GM21576 (cell line): ENCODE measurements around the gene CLEC4M.

ENCODE experiments used
- ATAC-seq: cut with Tn5 transposase; IDR thresholded peaks from one replicate; pipeline ENCODE4 v1.9.1; 2021; ENCODE audit warnings: mild to moderate bottlenecking, moderate library complexity; ENCODE audit not compliant: unreplicated experiment

The CLEC4M gene, protein sequence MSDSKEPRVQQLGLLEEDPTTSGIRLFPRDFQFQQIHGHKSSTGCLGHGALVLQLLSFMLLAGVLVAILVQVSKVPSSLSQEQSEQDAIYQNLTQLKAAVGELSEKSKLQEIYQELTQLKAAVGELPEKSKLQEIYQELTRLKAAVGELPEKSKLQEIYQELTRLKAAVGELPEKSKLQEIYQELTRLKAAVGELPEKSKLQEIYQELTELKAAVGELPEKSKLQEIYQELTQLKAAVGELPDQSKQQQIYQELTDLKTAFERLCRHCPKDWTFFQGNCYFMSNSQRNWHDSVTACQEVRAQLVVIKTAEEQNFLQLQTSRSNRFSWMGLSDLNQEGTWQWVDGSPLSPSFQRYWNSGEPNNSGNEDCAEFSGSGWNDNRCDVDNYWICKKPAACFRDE

DNA sequence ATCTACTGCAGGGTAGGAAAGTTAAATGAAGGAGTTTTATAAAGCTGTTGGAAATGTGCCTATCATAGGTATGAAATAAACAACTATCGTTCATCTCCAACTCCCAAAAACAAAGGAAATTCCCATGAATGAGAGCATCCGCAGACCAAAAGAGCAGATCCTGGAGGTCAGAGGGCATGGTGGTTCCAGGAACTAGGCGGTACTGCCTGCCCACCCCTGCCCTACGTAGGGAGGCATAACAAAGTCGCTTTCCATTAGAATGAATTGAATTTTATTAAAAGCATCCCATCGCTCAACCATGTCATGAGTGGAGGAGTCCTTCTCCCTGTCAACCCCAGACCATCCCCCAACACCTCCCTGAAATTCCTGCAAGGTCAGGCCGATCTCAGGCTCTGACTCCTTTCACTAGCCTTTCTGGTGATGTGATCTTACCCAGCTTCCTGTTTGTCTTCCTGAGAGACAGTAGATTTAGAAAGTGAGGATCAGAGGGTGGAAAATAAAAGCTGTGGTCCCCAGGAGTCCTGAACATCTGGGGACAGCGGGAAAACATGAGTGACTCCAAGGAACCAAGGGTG lies at the start of gene CLEC4M:
Gene CLEC4M (plus strand): TSS at position 525 of the 575 bp plus-strand sequence. CDS start 24 bp downstream, at position 549.
- ATAC-seq: no peak

DNA sequence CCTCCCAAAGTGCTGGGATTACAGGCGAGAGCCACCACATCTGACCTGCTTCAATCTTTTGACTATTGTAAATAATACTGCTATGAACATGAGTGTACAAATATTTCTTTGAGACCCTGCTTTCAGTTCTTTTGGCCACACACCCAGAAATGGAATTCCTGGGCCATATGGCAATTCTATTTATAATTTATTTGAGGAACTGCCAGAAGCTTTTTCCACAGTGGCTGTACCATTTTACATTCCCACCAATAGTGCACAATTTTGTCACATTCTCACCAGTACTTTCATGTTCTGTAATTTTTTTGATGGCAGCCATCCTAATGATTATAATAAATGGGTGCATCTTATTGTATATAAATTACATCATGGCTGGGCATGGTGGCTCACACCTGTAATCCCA lies 47.4 kb upstream of the CLEC4M start:
- ATAC-seq: no peak

DNA sequence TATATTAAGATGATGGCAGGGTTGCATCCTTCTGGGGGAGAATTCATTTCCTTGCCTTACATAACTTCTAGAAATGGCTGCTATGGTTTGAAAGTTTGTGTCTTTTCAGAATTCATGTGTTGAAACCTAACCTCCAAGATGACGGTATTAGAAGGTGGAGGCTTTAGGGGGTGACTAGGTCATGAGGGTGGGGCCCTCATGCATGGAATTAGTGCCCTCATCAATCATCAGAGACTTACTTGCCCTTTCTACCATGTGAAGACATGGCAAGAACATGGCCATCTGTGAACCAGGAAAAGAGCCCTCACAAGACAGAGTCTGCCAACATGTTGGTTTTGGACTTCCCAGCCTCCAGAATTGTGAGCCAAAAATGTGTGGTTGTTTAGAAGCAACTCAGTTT lies 46.3 kb upstream of the CLEC4M start:
- ATAC-seq: no peak

DNA sequence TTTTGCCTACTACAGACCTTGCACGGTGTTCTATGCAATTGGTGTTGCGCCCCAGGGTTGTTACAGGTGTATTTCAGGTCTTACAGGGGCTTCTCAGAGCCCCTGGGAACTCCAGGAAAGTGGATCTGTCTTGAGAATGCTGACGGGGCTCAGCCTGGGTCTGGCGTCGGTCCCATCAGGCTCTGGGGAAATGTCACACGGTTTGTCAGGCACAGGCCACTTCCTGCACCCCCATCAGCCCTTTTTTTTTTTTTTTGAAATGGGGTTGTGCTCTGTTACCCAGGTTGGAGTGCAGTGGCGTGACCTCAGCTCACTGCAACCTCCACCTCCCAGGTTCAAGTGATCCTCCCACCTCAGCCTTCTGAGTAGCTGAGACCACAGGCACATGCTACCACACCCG lies 44.4 kb upstream of the CLEC4M start:
- no peak for ATAC-seq

DNA sequence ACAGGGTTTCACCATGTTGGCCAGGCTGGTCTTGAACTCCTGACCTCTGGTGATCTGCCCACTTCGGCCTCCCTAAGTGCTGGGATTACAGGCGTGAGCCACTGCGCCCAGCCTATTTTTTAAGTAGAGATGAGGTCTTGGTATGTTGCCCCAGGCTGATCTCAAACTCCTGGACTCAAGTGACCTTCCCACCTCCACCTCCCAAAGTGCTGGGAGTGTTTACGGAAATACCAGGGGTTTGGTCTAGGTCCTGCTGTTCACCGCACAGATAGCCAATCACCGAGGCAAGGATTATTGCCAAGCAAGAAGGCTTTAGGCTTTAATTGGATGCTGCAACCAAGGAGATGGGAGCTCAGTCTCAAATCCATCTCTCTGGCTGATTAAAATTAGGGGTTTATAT lies 42.7 kb upstream of the CLEC4M start:
- no peak for ATAC-seq

DNA sequence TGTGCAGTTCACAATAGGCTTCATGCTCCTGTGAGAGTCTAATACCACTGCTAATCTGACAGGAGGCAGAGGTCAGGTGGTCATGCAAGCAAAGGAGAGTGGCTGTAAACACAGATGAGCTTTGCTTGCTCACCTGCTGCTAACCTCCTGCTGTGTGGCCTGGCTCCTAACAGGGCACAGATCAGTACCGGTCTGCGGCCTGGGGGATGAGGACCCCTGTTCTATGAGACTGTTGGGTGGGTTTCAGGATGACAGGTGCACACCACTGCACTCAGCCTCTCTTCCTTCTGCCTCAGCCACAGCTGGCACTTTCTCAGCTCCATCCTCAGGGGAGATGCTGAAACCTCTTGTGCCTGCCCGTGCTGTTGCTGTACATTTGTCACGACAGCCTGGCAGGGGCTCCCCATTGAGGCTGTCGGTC lies 40.8 kb upstream of the CLEC4M start:
- peak; percentile 43 for ATAC-seq

DNA sequence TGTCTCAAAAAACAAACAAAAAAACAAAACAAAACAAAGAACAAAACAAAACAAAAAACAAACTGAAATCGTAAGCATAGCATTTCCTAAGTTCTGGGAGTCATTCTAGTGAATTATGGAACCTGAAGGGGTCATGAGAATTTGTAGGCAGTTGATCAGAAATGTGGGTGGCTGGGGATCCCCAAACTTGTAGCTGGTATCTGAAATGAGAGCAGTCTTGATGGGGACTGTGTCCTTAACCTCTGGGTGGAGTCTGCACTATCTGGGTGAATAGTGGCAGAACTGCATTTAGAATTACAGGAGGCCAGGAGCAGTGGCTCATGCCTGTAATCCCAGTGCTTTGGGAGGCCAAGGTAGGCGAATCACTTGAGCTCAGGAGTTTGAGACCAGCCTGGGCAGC lies 37.3 kb upstream of the CLEC4M start:
- no peak for ATAC-seq

DNA sequence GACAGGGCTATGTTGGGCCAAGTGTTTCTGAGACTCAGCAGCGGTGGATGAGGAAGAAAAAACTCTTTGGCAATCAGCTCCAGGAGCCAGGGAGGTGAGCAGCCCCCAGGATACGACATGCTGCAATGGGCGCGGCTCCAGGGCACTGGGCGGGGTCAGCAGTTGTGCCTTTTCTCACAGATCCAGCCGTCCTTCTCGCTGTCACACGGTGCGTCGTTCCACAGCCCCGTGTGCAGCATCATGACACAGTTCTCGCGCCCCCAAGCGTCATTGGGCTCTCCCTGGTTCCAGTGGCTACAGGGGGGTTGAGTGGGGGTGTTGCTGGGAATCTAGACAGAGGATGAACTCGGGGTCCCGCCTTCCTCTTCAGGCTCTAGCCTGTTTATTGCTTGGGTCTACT lies 33.8 kb upstream of the CLEC4M start:
- ATAC-seq: no peak

DNA sequence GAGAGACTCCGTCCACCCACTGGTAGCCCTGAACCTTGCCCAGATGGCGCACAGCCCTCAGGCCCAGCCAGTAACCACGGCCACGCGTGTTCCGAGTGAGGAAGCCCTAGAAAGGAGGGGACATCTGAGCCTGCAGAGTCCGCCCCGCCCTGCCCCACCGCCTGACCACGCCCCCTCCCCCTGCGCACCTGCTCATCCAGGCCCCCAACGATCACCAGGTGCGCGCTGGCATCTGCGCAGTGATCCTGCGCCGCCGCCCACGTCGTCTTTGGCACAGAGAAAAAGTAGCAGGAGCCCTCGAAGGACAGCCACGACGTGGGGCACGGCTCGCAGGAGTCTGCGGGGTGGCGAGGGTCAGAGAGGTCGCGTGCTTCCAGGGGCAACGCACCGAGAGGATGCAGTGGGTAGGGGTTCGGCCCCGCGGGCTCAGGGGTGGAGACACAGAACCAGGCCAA lies 33.2 kb upstream of the CLEC4M start:
- ATAC-seq: no peak

DNA sequence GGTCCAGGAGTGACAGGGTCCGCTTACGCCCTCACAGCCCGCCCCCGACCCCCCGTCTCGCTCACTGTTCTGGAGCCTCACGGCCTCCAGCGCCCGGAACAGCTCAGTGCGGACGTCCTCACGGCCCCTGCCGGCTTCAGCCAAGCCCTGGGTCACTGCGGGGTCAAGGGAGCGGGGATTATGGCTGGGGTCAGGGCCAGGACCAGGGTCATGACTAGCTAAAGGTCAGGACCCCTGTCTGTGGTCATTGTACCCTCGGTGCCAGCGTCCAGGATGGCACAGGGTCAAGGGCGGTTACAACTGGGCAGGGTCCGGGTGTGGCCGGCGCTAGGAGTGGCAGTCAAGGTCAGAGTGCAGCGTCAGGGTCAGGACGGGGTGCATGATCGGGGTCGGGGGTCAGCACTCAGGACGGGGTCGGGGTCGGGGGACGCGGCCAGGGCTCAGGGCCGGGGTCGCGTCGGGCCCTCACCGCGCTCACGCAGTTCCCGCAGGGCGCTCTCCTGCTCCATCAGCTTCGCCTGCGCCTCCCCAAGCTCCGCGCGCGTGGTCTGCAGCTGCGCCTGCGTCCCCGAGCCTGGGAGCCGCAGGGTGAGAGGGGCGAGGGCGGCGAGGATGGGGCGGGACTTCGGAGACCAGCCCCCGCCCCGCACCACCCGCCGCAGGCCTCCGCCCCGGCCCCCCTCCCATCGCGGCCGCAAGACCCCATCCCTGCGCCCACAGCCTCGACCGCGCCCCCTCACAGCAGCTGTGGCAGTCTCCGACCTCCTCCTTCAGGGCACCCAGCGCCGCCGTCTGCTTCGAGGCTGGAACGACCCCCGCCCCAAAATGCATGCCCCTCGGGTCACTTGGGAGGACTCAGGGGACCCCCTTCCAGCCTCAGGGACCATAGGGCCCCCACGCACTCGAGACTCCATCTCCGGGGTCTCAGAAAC lies 32.5 kb upstream of the CLEC4M start:
- ATAC-seq: no peak

DNA sequence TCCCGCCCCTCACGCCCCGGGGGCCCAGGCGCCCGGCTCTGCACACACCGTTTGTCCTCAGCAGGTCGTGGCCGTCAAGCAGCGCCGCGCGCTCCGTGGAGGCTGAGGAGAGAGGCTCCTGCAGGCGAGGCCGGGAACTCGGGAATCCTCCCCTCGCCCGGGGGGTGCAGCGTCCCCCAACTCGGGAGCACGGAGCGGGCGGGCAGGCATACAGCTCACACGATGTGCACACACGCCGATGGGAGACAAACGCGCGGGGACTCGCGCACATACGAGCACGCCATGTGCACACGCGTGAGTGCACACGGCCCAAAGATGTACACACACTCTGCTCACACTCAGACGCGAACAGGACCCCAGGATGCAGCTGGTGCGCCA lies 31.8 kb upstream of the CLEC4M start:
- no peak for ATAC-seq

DNA sequence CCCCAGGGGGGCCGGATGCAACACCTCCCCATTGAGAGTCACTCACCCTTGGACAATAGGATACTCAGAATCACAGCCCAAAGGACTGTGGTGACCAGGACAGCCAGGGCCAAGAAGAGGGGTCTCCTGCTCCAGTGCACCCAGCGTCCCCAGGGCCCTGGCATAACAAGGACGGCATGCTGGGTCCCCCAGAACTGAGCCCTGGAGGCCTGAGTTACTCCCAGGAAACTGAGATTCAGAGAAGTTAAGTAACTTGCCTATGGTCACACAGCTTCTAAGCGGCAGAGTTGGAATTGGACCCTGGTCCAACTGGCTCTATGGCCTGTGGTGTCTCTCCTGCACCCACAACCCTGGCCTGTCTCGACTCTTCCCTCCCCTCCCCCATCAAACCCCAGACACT lies 31.4 kb upstream of the CLEC4M start:
- no peak for ATAC-seq

DNA sequence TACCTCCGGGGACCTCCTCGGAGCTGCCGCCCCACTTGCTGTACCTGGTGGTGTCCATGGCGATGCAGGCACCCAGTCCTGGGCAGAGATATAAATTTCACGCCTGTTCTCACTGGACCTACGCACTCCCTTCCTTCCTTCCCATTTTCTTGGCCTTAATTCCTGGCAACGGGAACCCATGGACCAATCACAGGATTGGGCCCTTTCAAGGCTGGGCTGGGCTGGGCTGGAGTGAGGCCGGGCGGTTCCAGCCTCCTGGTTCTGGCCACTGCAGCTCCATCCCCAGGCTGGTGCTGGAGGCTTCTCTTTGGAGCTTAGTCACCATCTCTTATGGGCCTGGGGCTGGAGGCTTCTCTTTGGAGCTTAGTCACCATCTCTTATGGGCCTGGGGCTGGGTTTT lies 31.0 kb upstream of the CLEC4M start, which contains the start of gene CLEC4G:
Gene CLEC4G (minus strand): TSS at position 66 of the 400 bp plus-strand sequence. CDS start 8 bp downstream, at position 58.
- no peak for ATAC-seq

DNA sequence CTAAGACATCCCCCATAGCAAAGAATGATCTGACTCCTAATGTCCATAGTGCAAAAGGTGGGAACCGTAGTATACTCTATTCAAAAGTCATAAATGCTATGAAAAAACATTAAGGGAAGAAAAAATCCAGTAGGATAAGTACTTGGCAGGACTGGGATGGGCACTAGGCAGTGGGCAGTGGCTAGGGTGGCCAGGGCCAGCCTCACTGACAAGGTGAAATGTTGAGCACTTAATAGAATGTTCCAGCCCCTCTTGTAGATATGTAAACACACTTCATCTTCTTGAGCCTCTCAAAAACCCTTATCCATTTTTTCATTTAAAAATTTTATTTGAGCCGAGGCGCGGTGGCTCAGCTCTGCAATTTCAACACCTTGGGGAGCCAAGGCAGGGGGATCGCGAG lies 29.7 kb upstream of the CLEC4M start:
- ATAC-seq: no peak

DNA sequence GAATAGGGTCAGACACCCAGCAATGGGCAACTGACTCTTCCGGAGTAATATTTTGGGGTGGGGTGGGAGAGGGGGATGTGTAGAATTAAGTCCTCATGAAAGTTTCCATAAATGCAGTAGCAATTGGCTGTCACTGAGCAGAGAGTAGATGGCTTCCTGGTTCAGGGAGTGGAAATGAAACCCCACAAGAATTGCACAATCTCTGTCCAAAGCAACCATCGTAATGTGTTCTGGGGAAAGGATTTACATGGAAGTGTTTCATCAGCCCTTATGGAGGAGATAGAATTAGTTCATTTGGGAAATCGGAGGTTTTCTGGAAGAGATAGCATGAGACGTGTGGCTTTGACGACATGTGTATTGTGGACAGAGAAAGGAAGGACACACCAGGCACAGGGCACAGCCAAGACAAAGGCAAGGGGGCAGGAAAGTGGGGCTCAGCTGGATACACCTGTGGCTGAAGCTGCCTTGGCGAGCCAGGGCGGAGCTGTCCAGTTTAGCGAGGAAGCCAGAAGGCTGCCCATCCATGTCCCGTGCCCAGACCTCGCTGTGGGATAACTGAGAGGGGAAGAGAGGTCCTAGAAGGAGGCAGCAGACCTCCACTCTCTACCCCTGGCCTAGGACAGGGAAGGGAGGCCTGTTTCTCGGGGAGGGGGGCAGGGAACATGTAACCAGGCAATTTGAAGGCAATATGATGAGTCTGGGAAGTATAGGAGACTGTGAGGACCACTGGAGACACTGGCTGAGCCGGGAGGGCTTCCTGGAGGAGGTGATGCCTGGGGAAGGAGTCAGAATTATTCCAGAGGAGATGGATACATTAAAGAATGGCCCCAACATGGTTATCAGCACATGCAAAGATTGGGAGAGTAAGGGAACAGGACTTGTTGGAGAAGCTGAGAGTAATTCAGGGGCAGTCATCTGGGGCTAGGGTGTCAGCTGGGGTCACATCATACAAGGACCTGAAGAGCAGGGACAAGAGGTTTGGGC lies 28.5 kb upstream of the CLEC4M start:
- ATAC-seq: no peak

DNA sequence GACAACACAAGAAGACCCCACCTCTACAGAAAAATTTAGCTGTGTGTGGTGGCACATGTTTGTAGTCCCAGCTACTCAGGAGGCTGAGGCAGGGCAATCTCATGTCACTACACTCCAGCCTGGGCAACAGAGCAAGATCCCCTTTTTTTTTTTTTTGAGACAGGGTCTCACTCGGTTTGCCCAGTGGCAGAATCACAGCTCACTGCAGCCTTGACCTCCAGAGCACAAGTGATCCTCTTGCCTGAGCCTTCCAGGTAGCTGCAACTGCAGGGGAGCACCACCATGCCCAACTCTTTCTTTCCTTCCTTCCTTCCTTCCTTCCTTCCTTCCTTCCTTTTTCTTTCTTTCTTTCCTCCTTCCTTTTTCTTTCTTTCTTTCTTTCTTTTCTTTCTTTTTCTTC lies 26.9 kb upstream of the CLEC4M start:
- no peak for ATAC-seq

DNA sequence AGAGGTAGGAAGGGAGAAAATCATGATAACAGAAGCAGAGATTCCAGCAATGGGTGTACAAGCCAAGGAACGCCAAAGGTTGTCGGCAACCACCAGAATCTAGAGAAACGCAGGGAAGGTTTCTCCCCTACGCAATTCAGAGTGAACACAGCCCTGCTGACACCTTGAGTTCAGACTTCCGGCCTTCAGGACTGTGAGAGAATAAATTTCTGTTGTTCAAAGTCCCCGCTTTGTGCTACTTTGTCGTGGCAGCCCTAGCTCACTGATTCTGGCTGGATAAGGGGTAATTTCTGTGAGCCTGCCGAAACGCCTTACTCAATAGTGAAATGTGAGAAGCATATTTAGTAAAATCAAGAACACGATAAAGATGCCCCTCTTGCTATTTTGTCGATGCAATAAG lies 25.8 kb upstream of the CLEC4M start:
- no peak for ATAC-seq

DNA sequence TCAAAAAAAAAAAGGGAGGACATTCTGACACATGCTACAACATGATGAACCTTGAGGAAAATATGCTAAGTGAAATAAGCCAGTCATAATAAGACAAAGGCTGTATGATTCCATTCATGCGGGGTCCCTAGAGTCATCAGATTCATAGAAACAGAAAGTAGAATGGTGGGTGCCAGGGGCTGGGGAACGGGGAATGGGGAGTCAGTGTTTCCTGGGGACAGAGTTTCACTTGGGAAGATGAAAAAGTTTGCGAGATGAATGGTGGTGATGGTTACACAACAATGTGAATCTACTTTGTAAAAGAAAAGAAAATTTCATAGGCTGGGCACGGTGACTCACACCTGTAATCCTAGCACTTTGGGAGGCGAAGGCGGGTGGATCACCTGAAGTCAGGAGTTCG lies 25.0 kb upstream of the CLEC4M start:
- no peak for ATAC-seq

DNA sequence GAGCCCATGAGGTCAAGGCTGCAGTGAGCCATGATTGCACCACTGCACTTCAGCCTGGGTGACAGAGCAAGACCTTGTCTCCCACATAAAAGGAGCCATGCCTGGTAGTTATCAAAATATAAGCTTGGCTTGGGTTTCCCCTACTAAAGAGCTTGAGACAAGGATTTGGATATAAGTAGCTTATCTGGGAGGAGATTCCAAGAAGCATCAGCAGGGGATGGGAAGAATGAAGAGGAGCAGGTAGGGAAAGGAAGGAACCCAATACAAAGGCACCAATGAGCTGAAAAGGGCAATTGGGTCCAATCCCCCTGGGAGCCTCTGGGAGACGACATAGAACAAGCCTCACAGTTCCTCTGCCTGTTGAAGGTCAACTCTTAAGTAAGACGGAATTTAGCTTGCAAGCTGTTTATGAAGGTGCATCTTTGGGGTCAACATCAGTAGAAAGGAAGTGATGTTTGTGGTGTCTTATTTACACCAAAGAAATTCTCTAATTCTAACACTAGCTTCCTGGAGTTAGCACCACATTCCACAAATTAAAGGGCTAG lies 23.8 kb upstream of the CLEC4M start:
- no peak for ATAC-seq
